Kidney epithelial cell (primary cell): Measurements from ENCODE around the gene RMDN2. TPM values are rescaled to one million over a fixed set of nuclear protein-coding genes. Genes with fewer than 3 reads are reported as not detected.

ENCODE experiments used
- DNase-seq: peaks from one replicate; pipeline ENCODE4 v3.0.0-alpha.2; 2010; ENCODE audit warnings: low read depth
- H3K27me3 ChIP-seq: 2 replicates; pipeline ENCODE4 v1.6.0; 2011; ENCODE audit warnings: low read length; ENCODE audit not compliant: control insufficient read depth, insufficient read depth
- H3K36me3 ChIP-seq: 2 replicates; pipeline ENCODE4 v1.5.1; 2011; ENCODE audit warnings: low read length; ENCODE audit not compliant: control insufficient read depth, insufficient read depth
- H3K4me3 ChIP-seq: 2 replicates; pipeline ENCODE4 v1.5.1; 2011; ENCODE audit warnings: low read depth, mild to moderate bottlenecking, control low read depth, low read length
- total RNA-seq: library from RNA; depleted of rRNA; stranded (reverse); fragments of >200 nt; gene quantifications from 2 replicates; pipeline ENCODE4 v1.2.3, GENCODE V29; 2015
- TF ChIP-seq, protein P1 (sequence below): IDR thresholded peaks from 2 replicates; pipeline ENCODE4 v1.5.1; 2011; ENCODE audit warnings: mild to moderate bottlenecking, moderate library complexity, low read length, control low read depth, inconsistent platforms; ENCODE audit not compliant: insufficient read depth, poor library complexity, severe bottlenecking

Gene RMDN2
- total RNA-seq, 1 donor from 2014 or later: 2.7 TPM

DNA sequence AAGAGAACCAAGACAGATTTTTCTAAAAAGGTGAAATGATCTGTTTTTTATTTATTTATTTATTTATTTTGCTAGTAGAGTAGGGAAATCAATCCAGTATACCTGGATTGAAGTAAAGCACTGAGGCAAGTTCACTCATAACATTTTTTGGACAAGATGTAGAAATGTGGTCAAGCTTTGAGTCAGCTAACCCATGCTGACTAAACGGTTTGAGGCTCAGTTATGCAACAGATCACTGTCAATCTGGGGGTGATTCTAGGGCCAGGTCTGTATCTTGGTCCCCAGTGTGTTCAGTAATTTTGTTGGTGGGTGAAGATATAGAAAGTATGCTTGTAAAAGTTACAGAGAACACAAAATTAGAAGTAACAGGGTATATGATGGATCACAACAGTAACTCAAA, 60.2 kb downstream of the RMDN2 start:
- TF ChIP-seq, protein P1, sequence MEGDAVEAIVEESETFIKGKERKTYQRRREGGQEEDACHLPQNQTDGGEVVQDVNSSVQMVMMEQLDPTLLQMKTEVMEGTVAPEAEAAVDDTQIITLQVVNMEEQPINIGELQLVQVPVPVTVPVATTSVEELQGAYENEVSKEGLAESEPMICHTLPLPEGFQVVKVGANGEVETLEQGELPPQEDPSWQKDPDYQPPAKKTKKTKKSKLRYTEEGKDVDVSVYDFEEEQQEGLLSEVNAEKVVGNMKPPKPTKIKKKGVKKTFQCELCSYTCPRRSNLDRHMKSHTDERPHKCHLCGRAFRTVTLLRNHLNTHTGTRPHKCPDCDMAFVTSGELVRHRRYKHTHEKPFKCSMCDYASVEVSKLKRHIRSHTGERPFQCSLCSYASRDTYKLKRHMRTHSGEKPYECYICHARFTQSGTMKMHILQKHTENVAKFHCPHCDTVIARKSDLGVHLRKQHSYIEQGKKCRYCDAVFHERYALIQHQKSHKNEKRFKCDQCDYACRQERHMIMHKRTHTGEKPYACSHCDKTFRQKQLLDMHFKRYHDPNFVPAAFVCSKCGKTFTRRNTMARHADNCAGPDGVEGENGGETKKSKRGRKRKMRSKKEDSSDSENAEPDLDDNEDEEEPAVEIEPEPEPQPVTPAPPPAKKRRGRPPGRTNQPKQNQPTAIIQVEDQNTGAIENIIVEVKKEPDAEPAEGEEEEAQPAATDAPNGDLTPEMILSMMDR: no peak
- DNase-seq: no peak
- no peak overlapping the region for H3K4me3 ChIP-seq
- H3K36me3 ChIP-seq: no peaks in the 10 kb centered on the region
- H3K27me3 ChIP-seq: no peaks in the 10 kb centered on the region

DNA sequence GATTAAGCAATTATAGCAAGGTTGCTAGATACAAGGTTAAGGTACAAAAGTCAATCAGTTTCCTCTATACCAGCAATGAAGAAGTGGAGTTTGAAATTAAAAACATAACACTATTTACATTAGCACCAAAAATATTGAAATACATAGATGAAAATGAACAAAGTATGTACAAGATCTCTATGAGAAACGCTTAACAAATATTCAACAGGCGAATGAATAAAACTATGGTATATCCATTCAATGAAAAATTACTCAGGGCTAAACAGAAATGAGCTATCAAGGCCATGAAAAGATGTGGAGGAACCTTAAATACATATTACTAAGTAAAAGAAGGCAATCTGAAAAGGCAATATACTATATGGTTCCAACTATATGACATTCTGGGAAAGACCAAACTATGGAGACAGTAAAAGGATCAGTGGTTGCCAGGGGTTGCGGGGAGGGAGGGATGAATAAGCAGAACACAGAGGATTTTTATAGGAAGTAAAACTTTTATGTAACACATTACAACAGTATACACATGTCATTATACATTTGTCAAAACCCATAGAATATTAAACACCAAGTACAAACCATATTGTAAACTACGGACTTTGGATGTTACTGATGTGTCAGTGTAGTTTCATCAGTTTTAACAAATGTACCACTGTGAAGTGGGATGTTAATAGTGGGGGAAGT, 62.1 kb downstream of the RMDN2 start:
- Histone ChIP-seq H3K36me3 (no peaks in the 10 kb centered on the region), H3K27me3 (no peaks in the 10 kb centered on the region), H3K4me3 (no peak overlapping the region)
- DNase-seq: no peak
- TF ChIP-seq, protein P1: no peak

DNA sequence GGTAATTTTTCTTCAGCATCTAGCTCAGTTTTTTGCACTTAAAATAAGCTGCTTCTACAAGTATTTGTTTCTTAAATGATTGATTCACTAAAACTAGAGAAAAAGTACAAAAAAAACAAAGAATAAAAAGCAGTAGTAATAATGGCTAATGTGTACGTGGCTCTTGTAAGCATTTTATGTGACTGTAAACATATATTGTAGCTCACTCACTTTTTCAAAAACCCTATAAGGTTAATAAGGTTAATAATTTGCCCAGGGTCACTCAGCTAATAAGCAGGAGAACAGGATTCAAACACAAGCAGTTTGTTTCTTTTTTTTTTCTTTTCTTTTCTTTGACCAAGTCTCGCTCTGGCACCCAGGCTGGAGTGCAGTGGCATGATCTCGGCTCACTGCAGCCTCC, 67.5 kb downstream of the RMDN2 start:
- no peak overlapping the region for H3K4me3 ChIP-seq
- no peak for DNase-seq
- H3K27me3 ChIP-seq: no peaks in the 10 kb centered on the region
- TF ChIP-seq, protein P1: no peak
- no peaks in the 10 kb centered on the region for H3K36me3 ChIP-seq

DNA sequence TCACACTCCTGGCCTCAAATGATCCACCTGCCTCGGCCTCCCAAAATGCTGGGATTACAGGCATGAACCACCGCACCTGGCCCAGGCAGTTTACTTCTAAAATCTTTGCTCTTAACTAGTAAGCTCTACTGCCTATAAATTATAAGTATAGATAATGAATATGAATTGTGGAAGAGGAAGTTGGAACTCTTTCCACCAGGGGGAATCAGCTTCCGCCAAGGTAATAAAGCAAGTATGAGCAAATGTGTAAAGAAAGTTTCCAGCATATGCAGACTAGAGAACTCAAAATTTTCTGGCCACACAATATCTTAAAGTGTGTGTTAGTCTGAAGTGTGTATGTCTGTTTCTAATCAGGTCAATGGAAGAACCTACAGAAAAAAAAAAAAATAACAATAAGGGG, 68.1 kb downstream of the RMDN2 start:
- Histone ChIP-seq H3K4me3 (no peak overlapping the region), H3K27me3 (no peaks in the 10 kb centered on the region), H3K36me3 (no peaks in the 10 kb centered on the region)
- no peak for DNase-seq
- TF ChIP-seq, protein P1: peak; percentile 7

DNA sequence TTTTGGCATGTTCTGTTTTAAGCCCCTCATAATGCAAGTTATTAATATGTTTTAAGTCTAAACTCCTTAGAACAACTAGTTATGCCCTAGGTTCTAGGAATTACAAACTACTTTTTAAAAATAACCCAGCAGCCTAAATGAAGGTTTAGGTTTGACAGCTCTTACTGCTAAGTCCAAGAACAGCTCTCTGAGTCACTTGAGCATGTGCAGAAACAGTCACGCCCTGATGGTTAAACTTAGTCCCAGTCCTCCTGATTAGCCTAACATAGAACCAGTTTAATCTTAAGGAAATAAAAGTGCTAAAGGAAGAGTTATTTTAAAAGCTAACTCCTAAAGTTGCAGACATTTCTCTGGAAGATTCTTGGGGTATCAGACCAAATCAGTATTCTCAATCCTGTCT, 72.5 kb downstream of the RMDN2 start:
- TF ChIP-seq, protein P1: no peak
- DNase-seq: no peak
- Histone ChIP-seq H3K36me3 (no peaks in the 10 kb centered on the region), H3K4me3 (no peak overlapping the region), H3K27me3 (no peaks in the 10 kb centered on the region)
